Fibroblast of mammary gland (primary cell): ENCODE data around the gene GXYLT1.

Experiments
- DNase-seq: peaks from one replicate; pipeline ENCODE4 v3.0.0-alpha.2; 2010; ENCODE audit warnings: low read depth
- H3K4me3 ChIP-seq: 2 replicates; pipeline ENCODE4 v1.5.1; 2011; ENCODE audit warnings: low read depth, mild to moderate bottlenecking, low read length, moderate library complexity; ENCODE audit not compliant: control insufficient read depth
- TF ChIP-seq, protein P1 (sequence below): conservative IDR thresholded peaks from 2 replicates; pipeline ENCODE4 v1.5.1; 2011; ENCODE audit warnings: low read depth, low read length, inconsistent platforms; ENCODE audit not compliant: control insufficient read depth, insufficient read depth

The GXYLT1 gene

DNA sequence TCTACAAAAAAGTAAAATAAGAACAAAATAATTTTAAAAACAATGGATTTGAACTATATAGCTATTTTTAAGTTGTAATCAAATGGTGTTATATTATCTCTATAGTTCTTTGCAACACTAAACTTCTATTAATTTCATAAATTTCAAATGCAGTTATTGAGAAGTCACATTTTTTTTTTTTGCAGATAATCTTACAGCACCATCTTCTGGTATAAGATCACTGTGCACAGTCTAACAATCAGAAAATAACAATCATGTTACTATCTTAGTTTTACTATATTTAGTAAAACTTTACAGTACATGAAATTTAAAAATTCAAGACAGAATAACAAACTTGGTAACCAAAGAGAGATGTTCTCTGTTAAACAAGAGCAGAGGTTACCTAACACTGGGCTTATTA is 40.6 kb downstream of the GXYLT1 start:
- H3K4me3 ChIP-seq, result no peak overlapping the region
- DNase-seq, result no peak
- TF ChIP-seq, protein P1, sequence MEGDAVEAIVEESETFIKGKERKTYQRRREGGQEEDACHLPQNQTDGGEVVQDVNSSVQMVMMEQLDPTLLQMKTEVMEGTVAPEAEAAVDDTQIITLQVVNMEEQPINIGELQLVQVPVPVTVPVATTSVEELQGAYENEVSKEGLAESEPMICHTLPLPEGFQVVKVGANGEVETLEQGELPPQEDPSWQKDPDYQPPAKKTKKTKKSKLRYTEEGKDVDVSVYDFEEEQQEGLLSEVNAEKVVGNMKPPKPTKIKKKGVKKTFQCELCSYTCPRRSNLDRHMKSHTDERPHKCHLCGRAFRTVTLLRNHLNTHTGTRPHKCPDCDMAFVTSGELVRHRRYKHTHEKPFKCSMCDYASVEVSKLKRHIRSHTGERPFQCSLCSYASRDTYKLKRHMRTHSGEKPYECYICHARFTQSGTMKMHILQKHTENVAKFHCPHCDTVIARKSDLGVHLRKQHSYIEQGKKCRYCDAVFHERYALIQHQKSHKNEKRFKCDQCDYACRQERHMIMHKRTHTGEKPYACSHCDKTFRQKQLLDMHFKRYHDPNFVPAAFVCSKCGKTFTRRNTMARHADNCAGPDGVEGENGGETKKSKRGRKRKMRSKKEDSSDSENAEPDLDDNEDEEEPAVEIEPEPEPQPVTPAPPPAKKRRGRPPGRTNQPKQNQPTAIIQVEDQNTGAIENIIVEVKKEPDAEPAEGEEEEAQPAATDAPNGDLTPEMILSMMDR, result peak; percentile 26

DNA sequence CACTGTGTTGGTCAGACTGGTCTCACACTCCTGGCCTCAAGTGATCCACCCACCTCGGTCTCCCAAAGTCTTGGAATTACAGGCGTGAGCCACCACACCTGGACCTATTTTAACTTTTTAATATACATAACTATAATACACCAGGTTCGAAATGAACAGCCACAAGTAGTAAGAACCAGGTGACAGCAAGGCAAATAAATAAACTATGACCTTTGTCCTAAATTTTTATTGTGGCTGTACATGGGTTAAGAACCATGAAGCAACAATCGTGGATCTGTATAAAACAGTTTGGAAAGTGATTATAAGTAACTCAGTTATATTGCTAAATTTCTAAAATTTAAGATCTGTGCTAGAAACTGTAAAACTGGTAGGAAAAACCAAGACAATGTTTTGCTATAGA is 41.5 kb downstream of the GXYLT1 start:
- no peak overlapping the region for H3K4me3 ChIP-seq
- no peak for DNase-seq
- TF ChIP-seq, protein P1, result no peak

DNA sequence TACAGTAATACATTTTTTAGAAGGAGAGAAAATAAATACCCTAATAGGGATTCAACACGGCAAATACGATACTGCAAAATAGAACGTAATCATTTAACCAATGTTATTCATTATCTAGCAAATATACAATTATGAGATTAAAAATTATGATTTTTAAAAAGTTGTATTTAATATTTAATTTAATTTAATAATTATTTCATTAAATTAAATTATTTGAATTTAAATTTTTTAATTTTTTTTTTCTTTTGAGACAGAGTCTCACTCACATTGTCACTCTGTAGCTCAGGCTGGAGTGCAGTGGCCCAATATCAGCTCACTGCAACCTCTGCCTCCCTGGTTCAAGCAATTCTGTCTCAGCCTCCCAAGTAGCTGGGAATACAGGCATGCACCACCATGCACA is 42.0 kb downstream of the GXYLT1 start:
- TF ChIP-seq, protein P1, result no peak

DNA sequence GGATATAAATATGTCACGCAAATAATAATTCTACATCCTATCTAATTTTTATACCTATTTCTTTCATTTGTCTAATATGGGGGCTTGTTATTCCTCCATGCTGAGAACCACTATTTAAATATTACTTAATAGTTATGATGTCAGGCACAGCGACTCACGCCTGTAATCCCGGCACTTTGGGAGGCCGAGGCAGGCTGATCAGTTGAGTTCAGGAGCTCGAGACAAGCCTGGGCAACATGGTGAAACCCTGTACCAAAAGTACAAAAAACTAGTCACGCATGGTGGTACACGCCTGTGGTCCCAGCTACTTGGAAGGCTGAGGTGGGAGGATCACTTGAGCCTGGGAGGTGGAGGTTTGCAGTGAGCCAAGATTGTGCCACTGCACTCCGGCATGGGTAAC is 45.2 kb downstream of the GXYLT1 start:
- TF ChIP-seq, protein P1, result no peak
- no peak overlapping the region for H3K4me3 ChIP-seq
- DNase-seq, result no peak

More for the DNA sequence above, 42.0 kb downstream of the GXYLT1 start:
- DNase-seq, result no peak
- H3K4me3 ChIP-seq, result no peak overlapping the region

DNA sequence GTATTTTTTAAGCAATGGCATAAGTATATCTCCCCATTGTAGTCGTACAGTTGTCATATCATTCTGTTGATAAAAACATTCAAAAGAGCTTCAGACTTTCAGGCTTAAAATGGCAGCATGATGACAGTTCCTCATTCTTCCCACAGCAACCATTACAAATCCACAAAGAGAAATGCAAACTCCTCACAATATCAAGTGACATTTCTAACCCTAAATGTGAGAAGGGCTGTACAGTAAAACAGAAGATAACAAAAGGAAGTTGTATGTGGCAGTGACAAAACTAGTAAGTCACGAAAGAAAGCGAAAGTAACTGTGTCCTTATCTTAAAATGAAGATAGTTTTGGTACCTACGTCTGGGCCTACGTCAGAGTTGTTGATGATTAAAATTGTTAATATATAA is 46.7 kb downstream of the GXYLT1 start:
- TF ChIP-seq, protein P1, result no peak
- H3K4me3 ChIP-seq, result no peak overlapping the region
- no peak for DNase-seq

DNA sequence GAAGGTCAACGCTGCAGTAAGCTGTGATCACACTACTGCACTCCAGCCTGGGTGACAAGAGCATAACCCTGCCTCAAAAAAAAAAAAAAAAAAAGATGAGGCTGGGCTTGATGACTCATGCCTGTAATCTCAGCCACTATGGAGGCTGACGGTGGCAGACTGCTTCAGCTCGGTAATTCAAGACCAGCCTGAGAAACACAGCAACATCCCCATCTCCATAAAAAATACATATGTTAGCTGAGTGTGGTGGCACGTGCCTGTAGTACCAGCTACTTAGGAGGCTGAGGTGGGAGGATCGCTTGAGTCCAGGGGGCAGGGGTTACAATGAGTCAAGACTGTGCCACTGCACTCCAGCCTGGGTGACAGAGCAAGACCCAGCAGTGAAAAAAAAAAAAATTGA is 50.4 kb downstream of the GXYLT1 start:
- no peak overlapping the region for H3K4me3 ChIP-seq
- TF ChIP-seq, protein P1, result no peak
- peak; percentile 65 for DNase-seq

DNA sequence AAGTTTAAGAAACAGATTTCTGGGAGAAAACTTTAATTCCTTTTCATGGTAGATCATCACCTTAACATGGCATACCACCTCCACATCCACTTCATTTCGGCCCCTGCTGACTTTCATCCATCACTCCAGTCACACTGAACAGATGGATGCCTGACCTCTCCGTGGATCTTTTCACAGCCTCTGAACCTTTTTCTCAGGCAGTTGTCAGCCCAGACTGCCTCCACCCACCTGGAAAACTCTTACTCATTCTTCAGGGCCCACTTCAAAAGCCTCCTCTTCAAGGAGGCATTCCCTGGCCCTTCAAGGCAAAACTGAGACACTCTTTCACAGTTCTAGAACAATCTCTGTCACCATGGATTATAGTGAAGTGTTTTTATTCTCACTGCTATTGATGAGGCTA is 52.9 kb downstream of the GXYLT1 start:
- DNase-seq, result peak; percentile 2
- TF ChIP-seq, protein P1, result no peak
- no peak overlapping the region for H3K4me3 ChIP-seq
